Panc1 (cell line): ENCODE data around the gene ASIC1. TPM values are rescaled to one million over a fixed set of nuclear protein-coding genes. Genes with fewer than 3 reads are reported as not detected.

ENCODE experiments used
- ATAC-seq: fragments of 200-7000 bp; cut with Tn5 transposase; 2 replicates; pipeline ENCODE4 v1.9.1; 2020; ENCODE audit warnings: mild to moderate bottlenecking, moderate library complexity
- BruUV-seq: library from RNA; stranded (reverse); fragments of 400-500 nt; replicated peaks from 2 replicates; lab custom pipeline; 2021; lab: Mats Ljungman, UMichigan
- CTCF ChIA-PET: fragments of 300-600 bp; sonication (Branson Sonifier 250); formaldehyde crosslinking; loops from one replicate; lab custom pipeline; 2022; ENCODE audit warnings: antibody characterized with exemption; lab: Charles Lee
- POLR2A ChIA-PET: fragments of 300-600 bp; sonication (Branson Sonifier 250); formaldehyde crosslinking; loops from one replicate; lab custom pipeline; 2022; ENCODE audit warnings: antibody characterized with exemption; lab: Charles Lee
- DNase-seq: peaks from one replicate; pipeline ENCODE4 v3.0.0-alpha.2; 2010; ENCODE audit warnings: low read depth, low spot score
- H3K27ac ChIP-seq: 2 replicates; pipeline ENCODE4 v1.5.1; 2011; ENCODE audit warnings: mild to moderate bottlenecking, low read length, inconsistent platforms
- H3K27me3 ChIP-seq: fragments of 200-500 bp; sonication (Bioruptor generic); 2 replicates; pipeline ENCODE4 v1.6.0; 2014; ENCODE audit warnings: low read length, inconsistent platforms; ENCODE audit not compliant: control insufficient read depth, insufficient read depth
- H3K36me3 ChIP-seq: fragments of 200-500 bp; sonication (Bioruptor generic); 2 replicates; pipeline ENCODE4 v1.5.1; 2014; ENCODE audit warnings: inconsistent platforms, mild to moderate bottlenecking, low read length, moderate library complexity; ENCODE audit not compliant: control insufficient read depth, insufficient read depth
- H3K4me1 ChIP-seq: 2 replicates; pipeline ENCODE4 v1.5.1; 2011; ENCODE audit warnings: inconsistent platforms, mild to moderate bottlenecking, low read length, moderate library complexity; ENCODE audit not compliant: control insufficient read depth, insufficient read depth
- H3K4me3 ChIP-seq, 2 experiments: 2 replicates each; pipeline ENCODE4 v1.5.1; 2011 to 2012; ENCODE audit warnings: low read depth in 2 of 2, low read length in 2 of 2, mild to moderate bottlenecking in 2 of 2, inconsistent platforms in 1 of 2, moderate library complexity in 1 of 2
- H3K9me3 ChIP-seq: fragments of 200-500 bp; sonication (Bioruptor generic); 2 replicates; pipeline ENCODE4 v1.5.1; 2014; ENCODE audit warnings: low read depth, mild to moderate bottlenecking, inconsistent platforms, low read length, moderate library complexity; ENCODE audit not compliant: control insufficient read depth, insufficient read depth
- POLR2AphosphoS5 ChIP-seq: IDR thresholded peaks from 2 replicates; pipeline ENCODE4 v1.6.1; 2012; ENCODE audit warnings: mild to moderate bottlenecking, low read depth, low read length, moderate library complexity
- SIN3A ChIP-seq: IDR thresholded peaks from 2 replicates; pipeline ENCODE4 v1.6.1; 2012; ENCODE audit warnings: low read depth, mild to moderate bottlenecking, low read length, moderate library complexity, borderline replicate concordance; ENCODE audit not compliant: insufficient read depth
- TCF7L2 ChIP-seq: IDR thresholded peaks from 2 replicates; pipeline ENCODE4 v1.6.1; 2011; ENCODE audit warnings: mild to moderate bottlenecking, low read depth, low read length, inconsistent platforms
- in situ Hi-C: cut with HindIII; loops from 2 replicates; pipeline ENCODE4 v1.10.0; 2016; ENCODE audit warnings: low sequenced_read_pairs, low pct_unique_long_range_greater_than_20kb
- intact Hi-C: fragments of 100-400 bp; cut with micrococcal nuclease; formaldehyde crosslinking; loops from one replicate; pipeline ENCODE4 v1.10.0; 2022; ENCODE audit not compliant: unreplicated experiment
- total RNA-seq: library from RNA; stranded (reverse); gene quantifications from one replicate; pipeline ENCODE4 v1.2.1, GENCODE V29; 2021; ENCODE audit not compliant: unreplicated experiment
- TF ChIP-seq, protein P1 (sequence below), 2 experiments: IDR thresholded peaks; 2 replicates each; pipeline ENCODE4 v1.6.1; 2011 to 2012; ENCODE audit warnings: low read depth in 2 of 2, control low read depth in 1 of 2, low read length in 1 of 2, mild to moderate bottlenecking in 1 of 2, moderate library complexity in 1 of 2; ENCODE audit not compliant: insufficient read depth in 1 of 2
- TF ChIP-seq, protein P2 (sequence below): fragments of 450-650 bp; IDR thresholded peaks from 2 replicates; pipeline ENCODE4 v1.5.1; 2017; ENCODE audit warnings: mild to moderate bottlenecking

The ASIC1 gene
- total RNA-seq, 1 experiment from 2014 or later = 13.5 TPM

DNA sequence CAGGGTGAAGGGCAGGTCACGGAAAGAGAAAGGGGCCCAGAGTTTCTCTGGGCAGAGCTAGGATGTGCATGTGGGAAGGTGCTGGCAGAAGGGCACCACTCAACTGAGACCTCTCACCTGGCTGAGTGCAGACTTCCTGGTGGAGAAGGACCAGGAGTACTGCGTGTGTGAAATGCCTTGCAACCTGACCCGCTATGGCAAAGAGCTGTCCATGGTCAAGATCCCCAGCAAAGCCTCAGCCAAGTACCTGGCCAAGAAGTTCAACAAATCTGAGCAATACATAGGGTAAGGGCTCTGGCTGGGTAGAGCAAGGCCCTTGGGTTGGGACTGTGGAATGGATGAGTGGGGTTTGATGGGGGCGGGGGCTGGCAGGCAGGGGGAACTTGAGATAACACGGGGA is 22.4 kb downstream of the ASIC1 start:
- no peak overlapping the region for H3K4me3 ChIP-seq
- H3K27me3 ChIP-seq = no peaks in the 10 kb centered on the region
- TF ChIP-seq, protein P1, sequence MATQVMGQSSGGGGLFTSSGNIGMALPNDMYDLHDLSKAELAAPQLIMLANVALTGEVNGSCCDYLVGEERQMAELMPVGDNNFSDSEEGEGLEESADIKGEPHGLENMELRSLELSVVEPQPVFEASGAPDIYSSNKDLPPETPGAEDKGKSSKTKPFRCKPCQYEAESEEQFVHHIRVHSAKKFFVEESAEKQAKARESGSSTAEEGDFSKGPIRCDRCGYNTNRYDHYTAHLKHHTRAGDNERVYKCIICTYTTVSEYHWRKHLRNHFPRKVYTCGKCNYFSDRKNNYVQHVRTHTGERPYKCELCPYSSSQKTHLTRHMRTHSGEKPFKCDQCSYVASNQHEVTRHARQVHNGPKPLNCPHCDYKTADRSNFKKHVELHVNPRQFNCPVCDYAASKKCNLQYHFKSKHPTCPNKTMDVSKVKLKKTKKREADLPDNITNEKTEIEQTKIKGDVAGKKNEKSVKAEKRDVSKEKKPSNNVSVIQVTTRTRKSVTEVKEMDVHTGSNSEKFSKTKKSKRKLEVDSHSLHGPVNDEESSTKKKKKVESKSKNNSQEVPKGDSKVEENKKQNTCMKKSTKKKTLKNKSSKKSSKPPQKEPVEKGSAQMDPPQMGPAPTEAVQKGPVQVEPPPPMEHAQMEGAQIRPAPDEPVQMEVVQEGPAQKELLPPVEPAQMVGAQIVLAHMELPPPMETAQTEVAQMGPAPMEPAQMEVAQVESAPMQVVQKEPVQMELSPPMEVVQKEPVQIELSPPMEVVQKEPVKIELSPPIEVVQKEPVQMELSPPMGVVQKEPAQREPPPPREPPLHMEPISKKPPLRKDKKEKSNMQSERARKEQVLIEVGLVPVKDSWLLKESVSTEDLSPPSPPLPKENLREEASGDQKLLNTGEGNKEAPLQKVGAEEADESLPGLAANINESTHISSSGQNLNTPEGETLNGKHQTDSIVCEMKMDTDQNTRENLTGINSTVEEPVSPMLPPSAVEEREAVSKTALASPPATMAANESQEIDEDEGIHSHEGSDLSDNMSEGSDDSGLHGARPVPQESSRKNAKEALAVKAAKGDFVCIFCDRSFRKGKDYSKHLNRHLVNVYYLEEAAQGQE (IDR thresholded peaks at IDR 0.05; ENCODE audit: insufficient read depth in 1 of 2, low read depth in 2 of 2, low read length in 1 of 2) = peak; percentile 73 to 81
- TF ChIP-seq, protein P2, sequence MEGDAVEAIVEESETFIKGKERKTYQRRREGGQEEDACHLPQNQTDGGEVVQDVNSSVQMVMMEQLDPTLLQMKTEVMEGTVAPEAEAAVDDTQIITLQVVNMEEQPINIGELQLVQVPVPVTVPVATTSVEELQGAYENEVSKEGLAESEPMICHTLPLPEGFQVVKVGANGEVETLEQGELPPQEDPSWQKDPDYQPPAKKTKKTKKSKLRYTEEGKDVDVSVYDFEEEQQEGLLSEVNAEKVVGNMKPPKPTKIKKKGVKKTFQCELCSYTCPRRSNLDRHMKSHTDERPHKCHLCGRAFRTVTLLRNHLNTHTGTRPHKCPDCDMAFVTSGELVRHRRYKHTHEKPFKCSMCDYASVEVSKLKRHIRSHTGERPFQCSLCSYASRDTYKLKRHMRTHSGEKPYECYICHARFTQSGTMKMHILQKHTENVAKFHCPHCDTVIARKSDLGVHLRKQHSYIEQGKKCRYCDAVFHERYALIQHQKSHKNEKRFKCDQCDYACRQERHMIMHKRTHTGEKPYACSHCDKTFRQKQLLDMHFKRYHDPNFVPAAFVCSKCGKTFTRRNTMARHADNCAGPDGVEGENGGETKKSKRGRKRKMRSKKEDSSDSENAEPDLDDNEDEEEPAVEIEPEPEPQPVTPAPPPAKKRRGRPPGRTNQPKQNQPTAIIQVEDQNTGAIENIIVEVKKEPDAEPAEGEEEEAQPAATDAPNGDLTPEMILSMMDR = no peak
- ChIA-PET CTCF (no interaction called here), POLR2A (no interaction called here)
- intact Hi-C loops = loop anchor here (10.0 kb wide), 1 partner anchor 235 kb away; no protein-coding TSS in a partner anchor
- no peaks in the 10 kb centered on the region for H3K4me1 ChIP-seq
- no peak for DNase-seq
- H3K36me3 ChIP-seq = no peaks in the 10 kb centered on the region
- BruUV-seq = no TSS peak
- in situ Hi-C loops = no loop called here
- H3K27ac ChIP-seq = no peak overlapping the region
- no peaks in the 10 kb centered on the region for H3K9me3 ChIP-seq
- no peak for ATAC-seq

DNA sequence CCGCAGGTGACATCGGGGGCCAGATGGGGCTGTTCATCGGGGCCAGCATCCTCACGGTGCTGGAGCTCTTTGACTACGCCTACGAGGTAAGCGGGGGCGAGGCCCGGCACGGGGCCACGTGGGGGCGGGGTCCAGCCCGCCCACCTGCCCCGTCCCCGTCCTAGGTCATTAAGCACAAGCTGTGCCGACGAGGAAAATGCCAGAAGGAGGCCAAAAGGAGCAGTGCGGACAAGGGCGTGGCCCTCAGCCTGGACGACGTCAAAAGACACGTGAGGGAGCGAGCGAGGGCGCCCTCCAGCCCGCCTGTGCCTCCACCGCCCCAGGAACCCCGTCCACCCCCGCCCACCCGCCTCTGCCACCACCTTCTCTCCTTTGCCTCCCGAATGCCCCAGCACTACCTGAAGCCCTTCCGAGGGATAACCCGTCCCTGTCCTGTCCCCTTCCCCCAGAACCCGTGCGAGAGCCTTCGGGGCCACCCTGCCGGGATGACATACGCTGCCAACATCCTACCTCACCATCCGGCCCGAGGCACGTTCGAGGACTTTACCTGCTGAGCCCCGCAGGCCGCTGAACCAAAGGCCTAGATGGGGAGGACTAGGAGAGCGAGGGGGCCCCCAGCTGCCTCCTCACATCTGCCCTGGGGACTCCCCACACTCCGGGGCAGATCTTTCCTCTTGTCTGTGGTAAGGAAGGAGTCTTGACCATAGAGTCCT is 23.9 kb downstream of the ASIC1 start:
- TF ChIP-seq, protein P1 (IDR thresholded peaks at IDR 0.05; ENCODE audit: insufficient read depth in 1 of 2, low read depth in 2 of 2, low read length in 1 of 2) = no peak
- TF ChIP-seq, protein P2 = no peak
- TF ChIP-seq TCF7L2 (no peak), SIN3A (no peak), POLR2AphosphoS5 (no peak)
- no TSS peak for BruUV-seq
- intact Hi-C loops (loop anchor here (10.0 kb wide), 1 partner anchor 234 kb away; no protein-coding TSS in a partner anchor), in situ Hi-C loops (no loop called here)
- ATAC-seq (no peak), DNase-seq (no peak)
- no peak overlapping the region for H3K27ac ChIP-seq
- H3K9me3 ChIP-seq = no peaks in the 10 kb centered on the region
- ChIA-PET POLR2A (interaction anchor here (0.6 kb wide), 1 partner anchor 945 kb away, joined by 3 read pairs; the partner anchor contains the start of gene SLC11A2), CTCF (no interaction called here)
- no peaks in the 10 kb centered on the region for H3K36me3 ChIP-seq
- no peaks in the 10 kb centered on the region for H3K27me3 ChIP-seq
- peaks cover 4% of the 10 kb centered on the region; the same call in 1 of the 2 replicates for H3K4me1 ChIP-seq
- H3K4me3 ChIP-seq = no peak overlapping the region
